H9 (cell line): ENCODE data around the gene EPSTI1. TPM values are rescaled to one million over a fixed set of nuclear protein-coding genes. Genes with fewer than 3 reads are reported as not detected.

Experiments
- DNase-seq: peaks from one replicate; pipeline ENCODE4 v3.0.0-alpha.2; 2017
- H2AFZ ChIP-seq: one replicate; pipeline ENCODE4 v1.6.1; 2013; ENCODE audit warnings: mild to moderate bottlenecking, low read length, control low read depth, moderate library complexity
- H2AK5ac ChIP-seq: 2 replicates; pipeline ENCODE4 v1.6.1; 2013; ENCODE audit warnings: low read length, control low read depth, mixed read lengths; ENCODE audit not compliant: insufficient read length
- H2BK120ac ChIP-seq: one replicate; pipeline ENCODE4 v1.6.1; 2013; ENCODE audit warnings: low read depth, mild to moderate bottlenecking, low read length, control low read depth, inconsistent platforms; ENCODE audit not compliant: poor library complexity, severe bottlenecking
- H2BK12ac ChIP-seq: 2 replicates; pipeline ENCODE4 v1.6.1; 2013; ENCODE audit warnings: low read length, control low read depth, mixed read lengths, low read depth; ENCODE audit not compliant: insufficient read length
- H2BK15ac ChIP-seq: 2 replicates; pipeline ENCODE4 v1.6.1; 2013; ENCODE audit warnings: low read depth, low read length, control low read depth
- H2BK20ac ChIP-seq: one replicate; pipeline ENCODE4 v1.6.1; 2013; ENCODE audit warnings: low read depth, mild to moderate bottlenecking, low read length, control low read depth, inconsistent platforms; ENCODE audit not compliant: poor library complexity, severe bottlenecking
- H2BK5ac ChIP-seq: 2 replicates; pipeline ENCODE4 v1.6.1; 2013; ENCODE audit warnings: low read length, control low read depth, mixed read lengths; ENCODE audit not compliant: insufficient read length
- H3K14ac ChIP-seq: 2 replicates; pipeline ENCODE4 v1.6.1; 2013; ENCODE audit warnings: low read length, control low read depth; ENCODE audit not compliant: insufficient read depth
- H3K18ac ChIP-seq: 2 replicates; pipeline ENCODE4 v1.6.1; 2013; ENCODE audit warnings: low read depth, mild to moderate bottlenecking, mixed read lengths, low read length, control low read depth; ENCODE audit not compliant: insufficient read length
- H3K23ac ChIP-seq: 2 replicates; pipeline ENCODE4 v1.6.1; 2013; ENCODE audit warnings: low read length, control low read depth, mixed read lengths, low read depth; ENCODE audit not compliant: insufficient read length
- H3K23me2 ChIP-seq: 2 replicates; pipeline ENCODE4 v1.6.1; 2013; ENCODE audit warnings: low read depth, mild to moderate bottlenecking, mixed read lengths, low read length, control low read depth; ENCODE audit not compliant: insufficient read length, poor library complexity, severe bottlenecking
- H3K27ac ChIP-seq: 2 replicates; pipeline ENCODE4 v1.5.1; 2013; ENCODE audit warnings: low read length, control low read depth, mixed read lengths, low read depth; ENCODE audit not compliant: insufficient read length
- H3K27me3 ChIP-seq: 2 replicates; pipeline ENCODE4 v1.6.1; 2013; ENCODE audit warnings: low read length, control low read depth, inconsistent platforms; ENCODE audit not compliant: insufficient read depth
- H3K4ac ChIP-seq: 2 replicates; pipeline ENCODE4 v1.6.1; 2013; ENCODE audit warnings: low read depth, mild to moderate bottlenecking, control low read depth, inconsistent platforms, low read length, moderate library complexity
- H3K4me1 ChIP-seq: 2 replicates; pipeline ENCODE4 v1.6.1; 2013; ENCODE audit warnings: low read length, control low read depth, inconsistent platforms; ENCODE audit not compliant: insufficient read depth
- H3K4me2 ChIP-seq: 2 replicates; pipeline ENCODE4 v1.6.1; 2013; ENCODE audit warnings: low read length, control low read depth, mixed read lengths; ENCODE audit not compliant: insufficient read length, insufficient read depth
- H3K56ac ChIP-seq: 2 replicates; pipeline ENCODE4 v1.6.1; 2013; ENCODE audit warnings: low read depth, mild to moderate bottlenecking, mixed read lengths, low read length, control low read depth; ENCODE audit not compliant: insufficient read length
- H3K79me1 ChIP-seq: 2 replicates; pipeline ENCODE4 v1.6.1; 2013; ENCODE audit warnings: low read depth, mild to moderate bottlenecking, moderate library complexity, low read length, control low read depth, inconsistent platforms; ENCODE audit not compliant: insufficient read depth, poor library complexity, severe bottlenecking
- H3K79me2 ChIP-seq: 2 replicates; pipeline ENCODE4 v1.6.1; 2013; ENCODE audit warnings: low read length, control low read depth, inconsistent platforms; ENCODE audit not compliant: insufficient read depth
- H3K9ac ChIP-seq: 2 replicates; pipeline ENCODE4 v1.6.1; 2013; ENCODE audit warnings: low read length, control low read depth, mixed read lengths; ENCODE audit not compliant: insufficient read length; ENCODE audit errors: extremely low read depth
- H3K9me3 ChIP-seq: one replicate; pipeline ENCODE4 v1.6.1; 2013; ENCODE audit warnings: low read depth, low read length, inconsistent platforms; ENCODE audit not compliant: control insufficient read depth
- H3T11ph ChIP-seq: one replicate; pipeline ENCODE4 v1.6.1; 2013; ENCODE audit warnings: mild to moderate bottlenecking, low read length, control low read depth, inconsistent platforms
- H4K20me1 ChIP-seq: one replicate; pipeline ENCODE4 v1.6.1; 2013; ENCODE audit not compliant: control insufficient read depth, insufficient read length, insufficient read depth
- H4K5ac ChIP-seq: 2 replicates; pipeline ENCODE4 v1.6.1; 2013; ENCODE audit warnings: low read depth, mild to moderate bottlenecking, mixed read lengths, low read length, control low read depth; ENCODE audit not compliant: insufficient read length
- H4K8ac ChIP-seq: replicated peaks from 2 replicates; pipeline ENCODE4 v1.6.1; 2013; ENCODE audit warnings: low read length, control low read depth, mixed read lengths, low read depth; ENCODE audit not compliant: insufficient read length
- H4K91ac ChIP-seq: 2 replicates; pipeline ENCODE4 v1.6.1; 2013; ENCODE audit warnings: low read depth, mild to moderate bottlenecking, moderate library complexity, mixed read lengths, low read length, control low read depth; ENCODE audit not compliant: insufficient read length
- H3K27ac Mint-ChIP-seq, 3 experiments: 2 replicates in 2 of 3; 3 replicates in 1 of 3; pipeline ENCODE4 v1.8.0; 2020 to 2021; ENCODE audit warnings: mixed read lengths in 3 of 3, mild to moderate bottlenecking in 1 of 3, moderate library complexity in 1 of 3
- H3K27me3 Mint-ChIP-seq: 2 replicates; pipeline ENCODE4 v1.8.0; 2021; ENCODE audit warnings: low read depth, mild to moderate bottlenecking, moderate library complexity, mixed read lengths
- H3K36me3 Mint-ChIP-seq, 3 experiments: 2 replicates in 2 of 3; 3 replicates in 1 of 3; pipeline ENCODE4 v1.8.0; 2020 to 2021; ENCODE audit warnings: low read depth in 3 of 3, mixed read lengths in 3 of 3; ENCODE audit not compliant: insufficient read depth in 1 of 3
- H3K4me1 Mint-ChIP-seq, 2 experiments: 2 replicates each; pipeline ENCODE4 v1.8.0; 2020; ENCODE audit warnings: mixed read lengths in 2 of 2
- H3K4me3 Mint-ChIP-seq, 2 experiments: 2 replicates in 1 of 2; 3 replicates in 1 of 2; pipeline ENCODE4 v1.8.0; 2020 to 2021; ENCODE audit warnings: mild to moderate bottlenecking in 2 of 2, mixed read lengths in 2 of 2, moderate library complexity in 1 of 2
- H3K9me3 Mint-ChIP-seq, 2 experiments: 2 replicates in 1 of 2; 3 replicates in 1 of 2; pipeline ENCODE4 v1.8.0; 2020; ENCODE audit warnings: mild to moderate bottlenecking in 2 of 2, mixed read lengths in 2 of 2, moderate library complexity in 1 of 2
- CTCF ChIP-seq: fragments of 200-600 bp; sonication (generic); conservative IDR thresholded peaks from 3 replicates; pipeline ENCODE4 v1.8.0; 2021; ENCODE audit warnings: antibody characterized with exemption, mild to moderate bottlenecking
- WGBS: extraction: QIAGEN DNeasy Blood & Tissue Kit; methylation state at CpG from one replicate; pipeline ENCODE4 v1.1.7; 2013; ENCODE audit warnings: missing lambda C conversion rate, low lambda C conversion rate, mixed read lengths; ENCODE audit not compliant: insufficient read length; ENCODE audit errors: extremely low coverage; 5-methylcytosine and 5-hydroxymethylcytosine counted together
- total RNA-seq: library from RNA; stranded (reverse); gene quantifications from 2 replicates; pipeline ENCODE4 v1.2.1, GENCODE V29; 2021

Gene EPSTI1
- total RNA-seq, 1 experiment from 2014 or later = 0.70 TPM

- no peaks in the 10 kb centered on the region for H3K36me3 Mint-ChIP-seq
Measured at GRCh38 chr13:42929886-42930535, 62.0 kb downstream of the EPSTI1 start.

More at GRCh38 chr13:42929886-42930535, 62.0 kb downstream of the EPSTI1 start:
- H3K27ac Mint-ChIP-seq = no peak overlapping the region
- no peak overlapping the region for H4K8ac ChIP-seq
- no peaks in the 10 kb centered on the region for H3K4me1 ChIP-seq
- no peak overlapping the region for H2BK120ac ChIP-seq
- no peak overlapping the region for H2BK12ac ChIP-seq
- H3K27ac ChIP-seq = no peak overlapping the region
- H2AFZ ChIP-seq = no peak overlapping the region
- no CpG with 5 or more reads among the region's 3 CpGs for WGBS
- H3K79me2 ChIP-seq = no peaks in the 10 kb centered on the region
- no peak overlapping the region for H3K56ac ChIP-seq
- no peak overlapping the region for H2BK5ac ChIP-seq
- H3K9me3 Mint-ChIP-seq = peaks cover 0 to 4% of the 10 kb centered on the region in 2 experiments; a peak in 1 of 5 replicates
- H2BK20ac ChIP-seq = no peak overlapping the region
- no peak overlapping the region for H3T11ph ChIP-seq
- H3K4me2 ChIP-seq = no peak overlapping the region
- no peak overlapping the region for H4K5ac ChIP-seq
- no peak overlapping the region for H3K4ac ChIP-seq
- no peak for DNase-seq
- no peak overlapping the region for H3K23ac ChIP-seq
- no peaks in the 10 kb centered on the region for H4K20me1 ChIP-seq
- no peaks in the 10 kb centered on the region for H3K79me1 ChIP-seq
- no peak overlapping the region for H2BK15ac ChIP-seq
- H3K27me3 Mint-ChIP-seq = peaks cover 1% of the 10 kb centered on the region; the same call in 1 of the 2 replicates
- H3K27me3 ChIP-seq = no peaks in the 10 kb centered on the region
- no peak overlapping the region for H3K14ac ChIP-seq
- no peak overlapping the region for H3K9ac ChIP-seq
- H2AK5ac ChIP-seq = no peak overlapping the region
- no peak for TF ChIP-seq CTCF
- no peaks in the 10 kb centered on the region for H3K9me3 ChIP-seq
- H3K4me3 Mint-ChIP-seq = no peak overlapping the region
- no peaks in the 10 kb centered on the region for H3K23me2 ChIP-seq
- no peak overlapping the region for H4K91ac ChIP-seq
- H3K18ac ChIP-seq = no peak overlapping the region
- no peaks in the 10 kb centered on the region; a peak in 1 of 4 replicates for H3K4me1 Mint-ChIP-seq
